Osteocyte (in vitro differentiated cells): ENCODE results near the gene DTX4. TPM values are rescaled to one million over a fixed set of nuclear protein-coding genes. Genes with fewer than 3 reads are reported as not detected.

Experiments used
- DNase-seq: peaks from one replicate; pipeline ENCODE4 v3.0.0; 2021; ENCODE audit warnings: mixed read lengths; ENCODE audit not compliant: unreplicated experiment; ENCODE audit errors: extremely low spot score
- H3K27ac Mint-ChIP-seq: one replicate; pipeline ENCODE4 v1.8.0; 2021; ENCODE audit warnings: mild to moderate bottlenecking, mixed read lengths; ENCODE audit not compliant: unreplicated experiment
- H3K27me3 Mint-ChIP-seq: one replicate; pipeline ENCODE4 v1.8.0; 2021; ENCODE audit warnings: mixed read lengths; ENCODE audit not compliant: unreplicated experiment
- H3K36me3 Mint-ChIP-seq: one replicate; pipeline ENCODE4 v1.8.0; 2021; ENCODE audit warnings: mixed read lengths; ENCODE audit not compliant: unreplicated experiment
- H3K4me1 Mint-ChIP-seq: one replicate; pipeline ENCODE4 v1.8.0; 2021; ENCODE audit warnings: mixed read lengths; ENCODE audit not compliant: unreplicated experiment
- H3K4me3 Mint-ChIP-seq: one replicate; pipeline ENCODE4 v1.8.0; 2021; ENCODE audit warnings: mild to moderate bottlenecking, moderate library complexity, mixed read lengths; ENCODE audit not compliant: unreplicated experiment
- H3K9me3 Mint-ChIP-seq: one replicate; pipeline ENCODE4 v1.8.0; 2021; ENCODE audit warnings: mixed read lengths; ENCODE audit not compliant: unreplicated experiment
- total RNA-seq: library from RNA; stranded (reverse); gene quantifications from 2 replicates; pipeline ENCODE4 v1.2.1, GENCODE V29; 2021
- TF ChIP-seq, protein P1 (sequence below): fragments of 200-600 bp; sonication (generic); IDR thresholded peaks from 2 replicates; pipeline ENCODE4 v1.5.0; 2021; ENCODE audit warnings: antibody characterized with exemption, mild to moderate bottlenecking, moderate library complexity

Gene DTX4
- total RNA-seq, 1 donor from 2014 or later: 2.7 TPM

GRCh38 chr11:59218319-59218718 lies 46.4 kb downstream of the DTX4 start:
- Mint-ChIP-seq H3K36me3 (no peaks in the 10 kb centered on the region), H3K27me3 (peaks cover 18% of the 10 kb centered on the region), H3K9me3 (no peaks in the 10 kb centered on the region), H3K4me1 (no peaks in the 10 kb centered on the region), H3K27ac (no peak overlapping the region), H3K4me3 (no peak overlapping the region)
- TF ChIP-seq, protein P1, sequence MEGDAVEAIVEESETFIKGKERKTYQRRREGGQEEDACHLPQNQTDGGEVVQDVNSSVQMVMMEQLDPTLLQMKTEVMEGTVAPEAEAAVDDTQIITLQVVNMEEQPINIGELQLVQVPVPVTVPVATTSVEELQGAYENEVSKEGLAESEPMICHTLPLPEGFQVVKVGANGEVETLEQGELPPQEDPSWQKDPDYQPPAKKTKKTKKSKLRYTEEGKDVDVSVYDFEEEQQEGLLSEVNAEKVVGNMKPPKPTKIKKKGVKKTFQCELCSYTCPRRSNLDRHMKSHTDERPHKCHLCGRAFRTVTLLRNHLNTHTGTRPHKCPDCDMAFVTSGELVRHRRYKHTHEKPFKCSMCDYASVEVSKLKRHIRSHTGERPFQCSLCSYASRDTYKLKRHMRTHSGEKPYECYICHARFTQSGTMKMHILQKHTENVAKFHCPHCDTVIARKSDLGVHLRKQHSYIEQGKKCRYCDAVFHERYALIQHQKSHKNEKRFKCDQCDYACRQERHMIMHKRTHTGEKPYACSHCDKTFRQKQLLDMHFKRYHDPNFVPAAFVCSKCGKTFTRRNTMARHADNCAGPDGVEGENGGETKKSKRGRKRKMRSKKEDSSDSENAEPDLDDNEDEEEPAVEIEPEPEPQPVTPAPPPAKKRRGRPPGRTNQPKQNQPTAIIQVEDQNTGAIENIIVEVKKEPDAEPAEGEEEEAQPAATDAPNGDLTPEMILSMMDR: no peak
- no peak for DNase-seq

DNA sequence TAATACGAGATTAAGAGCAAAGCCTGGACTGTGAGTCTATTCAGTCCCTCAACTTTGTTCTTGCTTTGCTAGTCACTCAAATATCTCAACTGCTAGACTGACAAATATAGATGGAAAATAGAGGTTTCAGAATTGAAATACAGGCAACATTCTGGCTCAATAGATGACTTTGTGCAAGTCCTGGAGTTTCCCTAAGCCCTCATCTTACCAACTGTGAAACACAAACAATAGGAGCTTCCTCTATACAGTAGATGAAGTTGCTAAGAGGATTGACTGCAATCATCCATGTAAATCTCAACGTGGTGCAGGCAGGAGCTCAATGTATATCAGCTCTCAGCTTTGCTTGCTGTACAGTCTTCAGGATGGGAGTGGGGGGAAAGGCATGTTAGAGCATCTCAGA lies 47.0 kb downstream of the DTX4 start:
- Mint-ChIP-seq H3K4me1 (no peaks in the 10 kb centered on the region), H3K9me3 (no peaks in the 10 kb centered on the region), H3K4me3 (no peak overlapping the region), H3K36me3 (no peaks in the 10 kb centered on the region), H3K27ac (no peak overlapping the region), H3K27me3 (peaks cover 18% of the 10 kb centered on the region)
- TF ChIP-seq, protein P1: no peak
- no peak for DNase-seq

- H3K27ac Mint-ChIP-seq: no peak overlapping the region
- no peaks in the 10 kb centered on the region for H3K9me3 Mint-ChIP-seq
- TF ChIP-seq, protein P1: no peak
- no peak overlapping the region for H3K4me3 Mint-ChIP-seq
- H3K36me3 Mint-ChIP-seq: no peaks in the 10 kb centered on the region
- DNase-seq: no peak
- peaks cover 25% of the 10 kb centered on the region for H3K27me3 Mint-ChIP-seq
- no peaks in the 10 kb centered on the region for H3K4me1 Mint-ChIP-seq
These were observed 47.9 kb downstream of the DTX4 start for GRCh38 chr11:59219836-59220235.

GRCh38 chr11:59221441-59221840 lies 49.5 kb downstream of the DTX4 start:
- Mint-ChIP-seq H3K4me1 (no peaks in the 10 kb centered on the region), H3K4me3 (no peak overlapping the region), H3K27ac (no peak overlapping the region), H3K27me3 (peaks cover 38% of the 10 kb centered on the region), H3K36me3 (no peaks in the 10 kb centered on the region), H3K9me3 (no peaks in the 10 kb centered on the region)
- TF ChIP-seq, protein P1: no peak
- no peak for DNase-seq

GRCh38 chr11:59222464-59223060 lies 50.6 kb downstream of the DTX4 start:
- Mint-ChIP-seq H3K27ac (no peak overlapping the region), H3K9me3 (no peaks in the 10 kb centered on the region), H3K27me3 (peaks cover 35% of the 10 kb centered on the region), H3K36me3 (no peaks in the 10 kb centered on the region), H3K4me1 (no peaks in the 10 kb centered on the region), H3K4me3 (no peak overlapping the region)
- no peak for DNase-seq
- TF ChIP-seq, protein P1: no peak
